ENCODE data around the gene ITM2B. TPM values are rescaled to one million over a fixed set of nuclear protein-coding genes. Genes with fewer than 3 reads are reported as not detected.
A peak's percentile ranks its signal among the peaks of the same experiment; 100 is the strongest.
"Not testable (repeated sequence)": the region's sequence is repeated elsewhere in the genome, so short reads cannot be mapped to it uniquely, and the experiment has no call there.

ITM2B gene
- total RNA-seq, 1 experiment from 2014 or later, result 179 TPM

- BruUV-seq (replicated peaks), result no TSS peak
These were observed 22.8 kb upstream of the ITM2B start for GRCh38 chr13:48210178-48210577.

GRCh38 chr13:48214519-48215121 is 18.4 kb upstream of the ITM2B start:
- TF ChIP-seq CTCF (IDR thresholded peaks at IDR 0.05; ENCODE audit: unreplicated experiment), result no peak
- Mint-ChIP-seq H3K9me3 (ENCODE audit: unreplicated experiment) (no peaks in the 10 kb centered on the region), H3K4me1 (ENCODE audit: insufficient read depth, unreplicated experiment) (peaks cover 9% of the 10 kb centered on the region), H3K27me3 (ENCODE audit: insufficient read depth, unreplicated experiment) (no peaks in the 10 kb centered on the region), H3K27ac (ENCODE audit: low read depth, unreplicated experiment) (no peak overlapping the region), H3K4me3 (ENCODE audit: unreplicated experiment) (no peak overlapping the region), H3K36me3 (ENCODE audit: insufficient read depth, unreplicated experiment) (no peaks in the 10 kb centered on the region)
- BruUV-seq (replicated peaks), result no TSS peak
- intact Hi-C loops (cut with micrococcal nuclease), result loop anchor here (5.0 kb wide), 1 partner anchor 57 kb away; no protein-coding TSS in a partner anchor
- CTCF ChIA-PET, result no interaction called here
- POLR2A ChIA-PET, result no interaction called here
- peak; percentile 41 for DNase-seq (ENCODE audit: unreplicated experiment)

More at GRCh38 chr13:48210178-48210577, 22.8 kb upstream of the ITM2B start:
- Mint-ChIP-seq H3K4me1 (ENCODE audit: insufficient read depth, unreplicated experiment) (peaks cover 9% of the 10 kb centered on the region), H3K27me3 (ENCODE audit: insufficient read depth, unreplicated experiment) (no peaks in the 10 kb centered on the region), H3K9me3 (ENCODE audit: unreplicated experiment) (peaks cover 5% of the 10 kb centered on the region), H3K27ac (ENCODE audit: low read depth, unreplicated experiment) (peak overlapping the region; percentile 53), H3K4me3 (ENCODE audit: unreplicated experiment) (peak overlapping the region; percentile 54), H3K36me3 (ENCODE audit: insufficient read depth, unreplicated experiment) (no peaks in the 10 kb centered on the region)
- intact Hi-C loops (cut with micrococcal nuclease), result loop anchor here (5.0 kb wide), 1 partner anchor 53 kb away; no protein-coding TSS in a partner anchor
- ChIA-PET POLR2A (interaction anchor here (0.6 to 0.8 kb wide), 2 partner anchors 23 to 25 kb away, joined by 3 read pairs; partner anchors contain the start of gene ITM2B), CTCF (no interaction called here)
- no peak for TF ChIP-seq CTCF (IDR thresholded peaks at IDR 0.05; ENCODE audit: unreplicated experiment)
- peak; percentile 90 for DNase-seq (ENCODE audit: unreplicated experiment)

GRCh38 chr13:48215511-48216203 is 17.3 kb upstream of the ITM2B start:
- DNase-seq (ENCODE audit: unreplicated experiment); POLR2A ChIA-PET; CTCF ChIA-PET; BruUV-seq (replicated peaks); H3K36me3 Mint-ChIP-seq (ENCODE audit: insufficient read depth, unreplicated experiment); H3K4me1 Mint-ChIP-seq (ENCODE audit: insufficient read depth, unreplicated experiment); H3K27ac Mint-ChIP-seq (ENCODE audit: low read depth, unreplicated experiment); H3K27me3 Mint-ChIP-seq (ENCODE audit: insufficient read depth, unreplicated experiment); H3K9me3 Mint-ChIP-seq (ENCODE audit: unreplicated experiment); intact Hi-C loops (cut with micrococcal nuclease); H3K4me3 Mint-ChIP-seq (ENCODE audit: unreplicated experiment): not testable (repeated sequence)

GRCh38 chr13:48216204-48216711 is 16.7 kb upstream of the ITM2B start:
- Mint-ChIP-seq H3K9me3 (ENCODE audit: unreplicated experiment) (no peaks in the 10 kb centered on the region), H3K27ac (ENCODE audit: low read depth, unreplicated experiment) (no peak overlapping the region), H3K4me1 (ENCODE audit: insufficient read depth, unreplicated experiment) (peaks cover under 1% of the 10 kb centered on the region), H3K36me3 (ENCODE audit: insufficient read depth, unreplicated experiment) (no peaks in the 10 kb centered on the region), H3K4me3 (ENCODE audit: unreplicated experiment) (no peak overlapping the region), H3K27me3 (ENCODE audit: insufficient read depth, unreplicated experiment) (no peaks in the 10 kb centered on the region)
- CTCF ChIA-PET, result interaction anchor here (0.6 kb wide), 1 partner anchor 72 kb away, joined by 3 read pairs; no protein-coding TSS in a partner anchor
- POLR2A ChIA-PET, result no interaction called here
- no peak for DNase-seq (ENCODE audit: unreplicated experiment)
- no TSS peak for BruUV-seq (replicated peaks)
- TF ChIP-seq CTCF (IDR thresholded peaks at IDR 0.05; ENCODE audit: unreplicated experiment), result no peak
- intact Hi-C loops (cut with micrococcal nuclease), result no loop called here
